Measurements from ENCODE around the gene PRR7.

PRR7 gene

DNA sequence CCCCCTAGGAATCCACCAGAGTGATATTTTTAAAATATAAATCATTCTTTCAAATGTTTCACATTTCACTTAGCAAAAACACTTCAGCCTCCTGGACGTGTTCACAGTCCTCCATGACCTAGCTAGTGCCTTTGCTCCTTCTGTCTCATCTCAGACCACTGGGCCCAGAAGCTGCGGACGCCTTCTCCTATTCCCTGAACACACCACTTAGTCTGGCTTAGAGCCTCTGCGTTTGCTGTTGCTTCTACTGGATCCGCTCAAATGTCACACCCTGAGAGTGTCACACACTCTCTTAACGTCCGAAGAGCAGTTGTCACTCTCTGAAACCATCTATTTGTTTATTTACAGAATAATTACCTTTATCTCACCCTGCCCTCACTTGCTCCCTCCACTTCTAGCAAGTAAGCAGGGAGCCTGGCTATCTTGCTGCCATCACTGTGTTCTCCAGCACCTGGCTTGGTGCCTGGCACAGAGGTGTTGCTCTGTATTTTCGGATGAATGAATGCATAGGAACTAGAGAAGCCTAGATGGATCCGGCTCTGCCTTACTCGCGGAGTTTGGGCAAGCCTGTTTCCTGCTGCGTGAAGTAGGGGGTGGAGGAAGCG, 21.3 kb upstream of the PRR7 start:
- no peak for DNase-seq

GRCh38 chr5:177425801-177426565, 20.6 kb upstream of the PRR7 start:
- peak; percentile 94 for DNase-seq

DNA sequence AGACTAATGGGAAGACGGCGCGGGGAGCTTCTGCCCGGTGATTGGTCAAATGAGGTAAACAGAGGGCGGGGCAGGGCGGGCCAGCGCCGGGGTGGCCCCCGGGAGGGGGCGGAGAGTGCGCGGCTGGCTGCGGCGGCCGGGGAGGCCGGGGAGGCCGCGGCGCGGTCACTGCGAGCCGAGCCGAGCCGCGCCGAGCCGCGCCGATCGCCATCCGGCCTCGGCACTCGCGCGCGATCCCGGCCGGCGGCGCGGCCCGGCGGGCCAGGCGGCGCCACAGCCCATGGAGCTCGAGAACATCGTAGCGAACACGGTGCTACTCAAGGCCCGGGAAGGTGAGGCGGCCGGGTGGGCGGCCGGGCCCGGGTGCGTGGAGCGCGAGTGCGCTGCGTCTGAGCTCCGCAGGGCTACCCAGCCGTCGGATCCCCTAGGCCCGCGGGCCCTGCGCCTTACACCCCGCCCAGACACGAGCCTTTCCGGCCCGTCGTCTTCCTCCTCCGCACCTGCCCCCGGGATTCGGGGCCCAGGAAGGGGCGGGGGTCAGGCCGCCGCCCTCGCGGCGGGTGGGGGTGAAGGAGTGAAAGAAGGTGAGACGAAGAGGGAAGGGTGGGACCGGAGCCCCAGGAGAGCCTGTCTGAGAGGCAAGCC, 19.9 kb upstream of the PRR7 start, which contains the start of gene GRK6:
Gene GRK6 (plus strand): TSS at position 111 of the 645 bp plus-strand sequence. CDS start 170 bp downstream, at position 281.
- peak; percentile 100 for DNase-seq

DNA sequence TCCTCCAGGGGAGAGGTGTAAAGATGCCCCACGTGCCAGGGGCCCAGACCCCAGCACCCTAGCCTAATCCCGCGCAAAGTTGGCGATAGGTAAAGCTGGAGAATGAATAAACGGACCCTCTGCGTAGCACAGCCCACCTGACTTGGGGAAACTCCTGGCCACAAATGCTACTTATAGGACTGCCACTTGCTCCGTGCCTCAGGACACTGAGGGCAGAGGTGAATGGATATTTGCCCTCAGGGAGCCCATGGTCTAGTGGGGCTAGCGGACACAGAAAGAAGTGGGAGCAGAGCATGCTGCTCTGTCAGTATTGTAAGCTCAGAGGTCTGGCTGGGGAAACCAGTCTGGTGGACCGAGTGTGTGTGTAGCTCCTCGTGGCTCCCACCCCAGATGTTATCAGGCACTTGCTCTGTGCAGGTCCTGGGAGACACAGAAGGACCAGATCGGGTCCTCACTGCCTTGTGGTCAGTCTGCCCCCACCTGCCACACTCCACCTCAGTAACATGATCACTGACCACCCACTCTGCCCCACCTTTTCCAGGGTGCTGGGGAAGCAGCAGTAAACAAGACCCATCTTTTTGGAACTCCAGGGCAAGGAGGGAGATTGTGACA, 19.3 kb upstream of the PRR7 start:
- DNase-seq: no peak

DNA sequence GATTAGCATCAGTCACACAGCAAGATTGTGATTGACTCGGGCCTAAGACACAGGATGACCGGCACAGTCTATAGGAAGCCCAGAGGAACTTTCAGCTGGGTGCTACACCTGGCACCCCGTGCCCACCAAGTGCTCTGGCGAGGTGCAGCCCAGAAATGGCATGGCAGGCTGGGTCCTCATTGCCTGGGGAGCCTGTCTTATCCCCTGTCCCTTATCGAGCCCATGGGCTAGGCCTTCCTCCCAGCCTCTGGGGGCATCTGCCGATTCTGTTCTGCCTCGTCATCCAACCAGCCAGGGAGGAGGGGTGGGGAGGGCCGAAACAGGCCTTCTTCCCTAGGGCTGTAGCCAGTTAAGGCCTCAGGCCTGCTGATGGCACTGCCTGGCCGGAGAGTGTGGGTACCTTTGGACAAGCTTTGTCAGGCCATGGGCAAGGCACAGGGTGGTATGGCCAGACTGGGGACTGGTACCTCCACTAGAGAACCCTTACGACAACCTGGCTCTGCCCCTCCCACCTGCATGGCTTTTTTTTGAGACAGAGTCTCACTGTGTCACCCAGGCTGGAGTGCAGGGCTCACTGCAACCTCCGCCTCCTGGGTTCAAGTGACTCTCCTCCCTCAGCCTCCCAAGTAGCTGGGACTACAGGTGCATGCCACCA, 18.6 kb upstream of the PRR7 start:
- DNase-seq: no peak

DNA sequence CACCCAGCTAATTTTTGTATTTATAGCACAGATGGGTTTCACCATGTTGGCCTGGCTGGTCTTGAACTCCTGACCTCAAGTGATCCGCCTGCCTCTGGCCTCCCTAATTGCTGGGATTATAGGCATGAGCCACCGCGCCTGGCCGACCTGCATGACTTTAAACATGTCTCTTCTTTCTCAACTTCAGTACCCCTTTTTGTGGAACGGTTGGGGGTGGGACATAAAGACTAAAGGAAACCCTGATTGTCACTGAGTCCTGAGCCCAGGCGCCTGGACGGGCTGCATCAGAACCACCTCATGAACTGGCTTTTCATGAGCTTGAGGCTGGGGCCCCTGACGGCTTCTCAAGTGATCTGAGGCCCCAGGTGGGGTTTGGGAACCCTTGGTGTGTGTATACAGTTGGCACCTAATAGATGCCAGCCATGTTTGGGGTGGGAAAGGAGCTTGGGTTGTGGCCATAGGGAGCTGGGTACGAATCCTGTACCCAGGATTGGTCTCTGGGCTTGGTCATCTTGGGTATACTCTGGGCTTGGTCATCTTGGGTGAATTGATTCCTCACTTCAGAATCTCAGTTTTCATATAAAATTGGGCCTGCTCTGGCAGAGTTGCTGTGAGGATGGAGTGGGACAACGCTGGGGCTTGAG, 17.9 kb upstream of the PRR7 start:
- DNase-seq: no peak

DNA sequence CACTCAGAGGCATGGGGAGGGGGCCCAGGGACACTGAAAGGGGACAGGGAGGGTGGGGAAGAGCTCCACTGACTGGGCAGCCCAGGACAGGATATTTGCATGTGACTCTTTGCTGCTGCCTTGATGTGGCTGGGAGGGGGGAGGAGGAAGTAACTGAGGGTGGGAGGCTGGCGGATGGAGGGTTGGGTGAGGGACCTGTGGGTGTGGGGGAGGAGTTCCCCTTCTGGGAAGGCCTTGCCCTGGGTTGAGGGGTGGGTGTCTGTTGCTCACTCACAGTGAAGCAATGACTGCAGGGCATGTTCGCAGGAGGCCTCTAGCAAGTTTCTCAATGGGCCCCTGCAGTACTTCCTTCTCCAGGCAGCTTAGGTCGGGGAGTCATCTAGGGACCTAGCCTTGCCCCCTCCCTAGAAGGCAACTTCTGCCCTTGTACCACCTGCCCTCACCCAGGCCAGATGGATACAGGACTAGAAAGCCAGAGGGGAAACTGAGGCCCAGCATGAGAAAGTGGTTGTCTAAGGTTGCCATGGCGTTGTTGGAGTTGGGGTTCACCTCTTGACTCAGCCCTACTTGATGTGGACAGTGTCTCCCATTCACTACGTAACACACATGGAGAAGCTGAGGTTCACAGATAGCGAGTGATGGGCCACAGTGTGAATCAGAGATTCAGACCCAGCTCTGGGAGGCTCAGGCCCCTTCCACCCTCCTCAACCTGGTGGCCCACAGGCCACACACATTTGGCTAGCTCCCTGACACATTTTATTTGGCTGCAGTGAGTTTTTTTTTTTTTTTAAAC, 17.2 kb upstream of the PRR7 start:
- no peak for DNase-seq

DNA sequence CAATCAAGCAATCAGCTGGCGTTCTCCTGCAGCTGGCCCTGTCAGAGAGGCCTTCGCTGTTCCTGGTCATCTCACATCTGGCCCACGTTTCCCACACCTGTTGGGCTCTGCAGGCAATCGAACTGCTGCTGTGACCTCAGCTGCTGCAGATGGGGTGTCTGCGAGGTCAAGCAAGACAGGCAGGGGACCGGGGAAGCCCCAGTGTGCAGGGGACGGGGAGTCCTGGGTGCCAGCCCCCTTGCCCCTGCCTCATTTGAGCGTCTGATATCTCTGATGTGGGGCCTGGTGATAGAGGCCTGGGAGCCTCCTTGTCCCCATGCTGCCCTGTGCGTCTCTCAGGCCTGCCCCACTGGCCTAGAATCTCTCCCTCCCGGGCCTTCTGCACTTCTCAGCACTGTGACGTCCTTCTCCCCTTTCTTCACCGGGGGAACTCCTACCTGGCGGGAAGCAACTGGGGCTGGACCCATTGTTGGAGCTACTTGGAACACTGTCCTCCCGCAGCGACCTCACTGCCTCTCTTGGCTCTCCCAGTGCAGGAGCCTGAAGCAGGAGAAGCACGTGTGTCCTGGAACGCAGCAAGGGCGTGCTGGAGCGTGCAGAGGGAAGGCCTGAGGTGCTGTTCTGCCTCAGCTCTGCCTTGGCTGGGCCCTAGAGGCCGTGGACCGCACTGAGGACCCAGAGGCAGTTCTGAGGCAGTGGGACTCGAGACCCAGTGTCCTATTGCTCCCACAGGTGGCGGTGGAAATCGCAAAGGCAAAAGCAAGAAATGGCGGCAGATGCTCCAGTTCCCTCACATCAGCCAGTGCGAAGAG, 16.3 kb upstream of the PRR7 start:
- DNase-seq: no peak

DNA sequence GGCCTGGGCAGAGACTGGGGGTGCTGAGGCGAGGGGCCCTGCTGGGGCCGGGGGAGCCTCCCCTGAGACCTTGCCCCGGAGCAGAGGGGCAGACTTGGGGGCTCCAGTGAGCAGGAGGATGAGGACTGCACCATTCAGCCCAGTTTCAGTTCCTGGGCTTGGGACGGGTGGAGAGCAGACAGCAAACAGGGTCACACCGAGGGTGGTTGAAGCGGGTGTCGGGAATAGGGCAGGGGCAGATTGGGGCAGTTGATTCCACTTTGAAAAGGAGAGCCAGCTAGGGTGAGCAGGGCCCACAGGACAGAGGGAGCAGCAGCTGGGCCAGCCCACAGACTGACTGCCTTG, 15.7 kb upstream of the PRR7 start:
- no peak for DNase-seq

GRCh38 chr5:177431317-177432142, 15.1 kb upstream of the PRR7 start:
- no peak for DNase-seq

- DNase-seq: no peak
Measured at GRCh38 chr5:177432143-177432838, 14.3 kb upstream of the PRR7 start.

DNA sequence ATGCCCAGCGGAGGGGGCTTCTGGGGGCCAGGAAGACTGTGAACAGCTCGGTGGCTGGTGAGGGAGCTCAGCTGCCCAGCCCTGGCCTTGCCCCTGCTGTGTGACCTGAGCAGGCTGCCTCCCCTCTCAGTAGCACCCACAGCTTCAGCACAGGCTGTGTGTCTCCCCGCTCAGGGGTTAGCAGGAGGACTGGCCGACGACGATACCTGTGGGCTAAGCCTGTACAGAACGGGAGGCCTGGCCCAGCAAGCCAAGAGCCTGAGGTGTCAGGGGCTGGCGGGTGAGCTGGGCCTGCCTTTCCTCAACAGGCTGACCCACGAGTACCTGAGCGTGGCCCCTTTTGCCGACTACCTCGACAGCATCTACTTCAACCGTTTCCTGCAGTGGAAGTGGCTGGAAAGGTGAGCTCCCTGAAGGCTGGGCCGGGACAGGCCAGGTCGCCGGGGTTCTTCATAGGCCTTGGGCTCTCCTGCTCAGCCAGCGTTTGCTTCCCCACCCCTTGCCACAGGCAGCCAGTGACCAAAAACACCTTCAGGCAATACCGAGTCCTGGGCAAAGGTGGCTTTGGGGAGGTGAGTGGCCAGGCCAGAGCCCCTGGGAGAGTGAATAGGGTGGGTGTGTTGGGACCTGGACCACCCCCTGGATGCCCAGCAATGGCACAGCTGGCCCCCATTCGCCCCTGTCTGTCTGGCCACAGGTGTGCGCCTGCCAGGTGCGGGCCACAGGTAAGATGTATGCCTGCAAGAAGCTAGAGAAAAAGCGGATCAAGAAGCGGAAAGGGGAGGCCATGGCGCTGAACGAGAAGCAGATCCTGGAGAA, 13.6 kb upstream of the PRR7 start:
- no peak for DNase-seq

DNA sequence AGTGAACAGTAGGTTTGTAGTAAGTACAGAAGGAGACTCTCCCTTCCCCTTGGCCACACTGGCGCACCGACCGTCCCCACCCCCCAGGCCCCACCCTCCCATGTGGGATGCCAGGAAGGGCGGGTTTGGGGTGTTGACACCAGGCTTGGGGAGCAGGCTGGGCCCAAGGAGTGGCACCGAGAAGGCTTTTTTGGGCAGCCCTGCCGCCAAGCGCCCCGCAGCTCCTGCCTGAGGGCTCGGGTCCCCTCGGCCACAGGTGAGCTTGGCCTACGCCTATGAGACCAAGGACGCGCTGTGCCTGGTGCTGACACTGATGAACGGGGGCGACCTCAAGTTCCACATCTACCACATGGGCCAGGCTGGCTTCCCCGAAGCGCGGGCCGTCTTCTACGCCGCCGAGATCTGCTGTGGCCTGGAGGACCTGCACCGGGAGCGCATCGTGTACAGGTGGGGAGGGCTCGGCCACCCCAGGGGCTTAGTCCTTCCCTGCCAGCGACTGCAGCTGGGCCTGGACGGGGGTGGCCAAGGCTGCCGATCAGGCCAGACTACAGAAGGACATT, 12.9 kb upstream of the PRR7 start:
- no peak for DNase-seq

DNA sequence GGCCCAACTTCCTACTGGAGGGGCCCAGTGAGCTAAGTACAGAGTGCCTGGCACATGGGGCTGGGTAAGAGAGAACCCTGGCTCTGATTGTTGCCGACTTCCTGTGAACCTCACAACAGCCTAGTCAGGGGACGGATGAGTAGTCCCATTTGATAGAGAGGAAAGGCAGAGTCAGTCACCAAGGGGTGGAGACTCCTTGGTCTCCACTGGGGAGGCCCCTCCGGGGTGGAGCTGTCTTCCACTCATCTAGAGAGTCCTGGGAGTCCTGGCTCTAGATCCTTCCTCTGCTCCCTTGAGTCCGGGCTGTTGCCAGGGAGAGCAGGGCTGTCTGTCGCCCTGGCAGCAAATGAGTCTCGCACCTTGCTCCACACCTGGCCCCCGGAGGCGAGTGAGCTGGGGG, 12.2 kb upstream of the PRR7 start:
- DNase-seq: peak; percentile 23

- no peak for DNase-seq
Measured at GRCh38 chr5:177434942-177435738, 11.5 kb upstream of the PRR7 start.

GRCh38 chr5:177435847-177436536, 10.6 kb upstream of the PRR7 start:
- no peak for DNase-seq

- DNase-seq: peak; percentile 7
Measured at GRCh38 chr5:177437623-177438022, 9.0 kb upstream of the PRR7 start.

Measured in 8988T (cell line).